IPS DF 6.9 (cell line): ENCODE results near the gene GRIK4.

ENCODE experiments used
- DNase-seq: peaks from one replicate; pipeline ENCODE4 v3.0.0-alpha.2; 2013; ENCODE audit warnings: low read depth, low spot score
- H3K27ac ChIP-seq: one replicate; pipeline ENCODE4 v1.5.1; 2013; ENCODE audit warnings: low read length, control low read depth
- H3K27me3 ChIP-seq: 2 replicates; pipeline ENCODE4 v1.6.1; 2013; ENCODE audit warnings: mild to moderate bottlenecking, low read length; ENCODE audit not compliant: control insufficient read depth, insufficient read depth
- H3K36me3 ChIP-seq: 2 replicates; pipeline ENCODE4 v1.6.1; 2013; ENCODE audit warnings: low read length; ENCODE audit not compliant: control insufficient read depth, insufficient read depth
- H3K4me1 ChIP-seq: 2 replicates; pipeline ENCODE4 v1.6.1; 2013; ENCODE audit warnings: low read length; ENCODE audit not compliant: control insufficient read depth, insufficient read depth
- H3K4me3 ChIP-seq: 2 replicates; pipeline ENCODE4 v1.5.1; 2013; ENCODE audit warnings: mild to moderate bottlenecking, low read length
- H3K9me3 ChIP-seq: 2 replicates; pipeline ENCODE4 v1.6.1; 2013; ENCODE audit warnings: low read length, inconsistent platforms; ENCODE audit not compliant: control insufficient read depth, insufficient read depth
- WGBS: extraction: QIAGEN DNeasy Blood & Tissue Kit; methylation state at CpG from one replicate; pipeline ENCODE4 v1.1.7; 2013; ENCODE audit warnings: mixed read lengths, missing lambda C conversion rate; ENCODE audit not compliant: insufficient read length, insufficient coverage; 5-methylcytosine and 5-hydroxymethylcytosine counted together

Gene GRIK4

DNA sequence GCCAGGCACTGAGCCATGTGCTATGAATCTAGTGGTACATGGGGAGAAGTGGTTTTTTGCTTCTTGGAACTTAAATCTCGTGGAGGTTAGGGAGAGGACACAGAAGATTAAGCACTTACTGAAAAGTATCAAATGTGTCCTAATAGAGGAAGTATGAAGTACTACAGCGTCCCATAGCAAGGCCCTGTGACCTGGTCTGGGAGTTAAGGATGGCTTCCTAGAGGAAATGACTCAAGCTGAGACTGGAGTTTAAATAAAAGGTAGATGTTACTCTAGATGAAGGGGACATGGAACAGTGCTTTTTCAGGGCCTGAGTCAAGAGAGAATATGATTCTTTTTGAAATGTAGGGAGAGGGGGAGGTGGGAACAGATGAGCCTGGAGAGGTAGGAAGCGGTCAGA is 202.9 kb downstream of the GRIK4 start:
- peaks cover 11% of the 10 kb centered on the region for H3K4me1 ChIP-seq
- no peaks in the 10 kb centered on the region for H3K9me3 ChIP-seq
- H3K36me3 ChIP-seq, result no peaks in the 10 kb centered on the region
- no CpG with 5 or more reads among the region's 3 CpGs for WGBS
- H3K27me3 ChIP-seq, result no peaks in the 10 kb centered on the region
- no peak overlapping the region for H3K27ac ChIP-seq
- no peak overlapping the region for H3K4me3 ChIP-seq
- no peak for DNase-seq

DNA sequence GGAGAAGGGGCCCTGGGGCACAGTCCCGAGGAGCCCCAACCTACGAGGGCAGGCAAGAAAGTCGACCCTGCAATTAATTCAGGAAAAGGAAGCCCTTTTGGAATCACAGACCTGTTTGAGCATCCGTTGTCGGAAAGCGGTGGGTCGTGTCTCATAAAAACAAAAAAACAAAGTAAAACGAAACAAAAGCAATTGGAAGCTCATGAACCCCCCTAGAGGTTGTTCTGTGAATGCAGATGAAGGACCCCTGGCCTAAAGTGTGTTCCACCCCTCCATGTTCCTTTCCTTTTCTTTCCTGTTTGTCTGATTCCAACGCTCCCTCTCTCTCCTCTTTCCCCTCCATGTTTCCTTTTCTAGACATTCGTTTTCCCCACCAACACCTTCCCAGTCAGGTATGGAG is 203.7 kb downstream of the GRIK4 start:
- Histone ChIP-seq H3K27ac (no peak overlapping the region), H3K9me3 (no peaks in the 10 kb centered on the region), H3K4me1 (peaks cover 14% of the 10 kb centered on the region), H3K4me3 (no peak overlapping the region), H3K27me3 (no peaks in the 10 kb centered on the region), H3K36me3 (no peaks in the 10 kb centered on the region)
- no CpG with 5 or more reads among the region's 10 CpGs for WGBS
- no peak for DNase-seq

DNA sequence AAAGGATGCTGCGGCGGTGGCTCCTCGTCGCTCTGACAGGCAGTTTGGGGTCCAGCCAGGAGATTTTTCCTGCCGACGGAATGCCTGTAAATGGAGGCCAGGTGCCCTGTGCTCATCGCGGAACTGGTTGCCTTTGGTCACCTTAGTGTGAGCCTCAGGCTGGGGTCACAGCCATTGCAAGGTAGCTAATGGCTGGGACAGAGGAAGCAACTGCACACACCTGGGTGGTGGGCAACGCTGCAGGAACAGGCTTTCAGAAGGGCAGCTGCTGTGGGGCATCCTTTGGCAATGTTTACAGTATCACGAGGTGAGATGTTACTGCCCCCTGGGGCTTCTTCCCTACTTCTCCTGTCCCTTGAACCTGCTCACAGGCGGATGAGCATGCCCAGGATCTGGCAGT is 205.5 kb downstream of the GRIK4 start:
- no peak overlapping the region for H3K27ac ChIP-seq
- peaks cover 12% of the 10 kb centered on the region for H3K4me1 ChIP-seq
- no peaks in the 10 kb centered on the region for H3K36me3 ChIP-seq
- no CpG with 5 or more reads among the region's 11 CpGs for WGBS
- no peaks in the 10 kb centered on the region for H3K27me3 ChIP-seq
- no peak overlapping the region; the same call in 1 of the 2 replicates for H3K4me3 ChIP-seq
- no peak for DNase-seq
- H3K9me3 ChIP-seq, result no peaks in the 10 kb centered on the region

DNA sequence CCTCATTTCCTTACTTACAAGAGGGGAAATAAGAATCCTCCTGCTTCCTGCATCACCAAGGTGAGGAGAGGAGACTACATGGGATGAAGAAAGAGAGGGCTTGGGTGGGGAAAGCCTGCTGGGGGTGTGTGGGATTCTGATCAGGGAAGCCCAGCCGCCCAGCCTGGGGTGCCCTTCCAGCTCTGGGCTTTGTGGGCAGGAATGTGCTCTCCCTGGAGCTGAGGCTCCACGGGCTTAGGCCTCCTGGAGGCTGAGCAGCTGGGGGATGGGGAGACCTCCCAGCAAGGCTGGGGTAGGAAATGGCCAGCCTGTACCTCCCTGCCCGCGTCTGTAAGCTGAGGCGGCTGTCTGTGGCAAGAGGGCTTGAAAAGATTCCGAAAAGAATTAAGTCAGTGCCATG is 206.1 kb downstream of the GRIK4 start:
- H3K27me3 ChIP-seq, result no peaks in the 10 kb centered on the region
- no peak overlapping the region for H3K4me3 ChIP-seq
- no peaks in the 10 kb centered on the region for H3K9me3 ChIP-seq
- peaks cover 12% of the 10 kb centered on the region for H3K4me1 ChIP-seq
- no peaks in the 10 kb centered on the region for H3K36me3 ChIP-seq
- no peak for DNase-seq
- WGBS, result no CpG with 5 or more reads among the region's 6 CpGs
- H3K27ac ChIP-seq, result no peak overlapping the region

DNA sequence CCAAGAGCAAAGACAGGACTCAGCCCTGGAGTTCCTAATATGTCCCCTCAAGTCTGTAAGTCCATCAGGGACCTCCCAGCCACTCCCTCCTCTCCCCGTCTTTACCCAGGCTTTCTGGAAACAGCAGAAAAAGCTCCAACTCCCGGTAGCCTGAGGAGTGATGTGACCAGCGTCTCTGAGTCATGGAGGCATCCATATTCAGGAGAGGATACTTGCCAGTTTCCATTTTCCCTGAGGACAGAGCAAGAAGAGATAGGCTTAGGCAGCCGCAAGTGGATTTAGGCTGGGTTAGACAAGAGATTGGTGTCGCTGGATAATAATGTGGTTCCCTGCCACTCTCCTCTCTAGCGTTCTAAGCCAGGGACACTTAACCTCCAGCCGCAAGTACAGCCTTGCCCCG is 206.6 kb downstream of the GRIK4 start:
- H3K27me3 ChIP-seq, result no peaks in the 10 kb centered on the region
- no peak for DNase-seq
- peaks cover 12% of the 10 kb centered on the region for H3K4me1 ChIP-seq
- H3K27ac ChIP-seq, result no peak overlapping the region
- no peaks in the 10 kb centered on the region for H3K36me3 ChIP-seq
- no CpG with 5 or more reads among the region's 8 CpGs for WGBS
- H3K9me3 ChIP-seq, result no peaks in the 10 kb centered on the region
- H3K4me3 ChIP-seq, result no peak overlapping the region

DNA sequence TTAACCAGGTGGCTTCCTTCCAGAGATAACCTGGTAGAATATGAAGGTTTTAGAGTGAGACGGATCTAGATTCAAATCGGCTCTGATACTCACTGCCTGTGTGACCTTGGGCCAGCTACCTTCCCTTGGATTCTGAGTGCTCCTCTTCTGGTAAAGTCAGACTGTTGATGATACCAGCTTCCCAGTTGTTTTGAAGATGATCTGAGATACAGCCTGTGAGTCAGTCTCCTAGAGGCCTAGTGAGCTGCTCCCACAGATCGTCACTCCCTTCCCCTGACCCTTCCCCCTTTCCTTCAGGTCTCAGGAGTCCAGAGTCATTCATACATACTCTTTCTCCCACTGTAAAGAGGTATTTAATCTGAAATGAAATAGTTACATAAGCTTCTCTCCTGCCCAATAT is 207.8 kb downstream of the GRIK4 start:
- H3K36me3 ChIP-seq, result no peaks in the 10 kb centered on the region
- H3K4me3 ChIP-seq, result no peak overlapping the region
- H3K4me1 ChIP-seq, result peaks cover 12% of the 10 kb centered on the region
- H3K27me3 ChIP-seq, result no peaks in the 10 kb centered on the region
- no peak overlapping the region for H3K27ac ChIP-seq
- DNase-seq, result no peak
- H3K9me3 ChIP-seq, result no peaks in the 10 kb centered on the region
- no CpG with 5 or more reads among the region's 3 CpGs for WGBS

DNA sequence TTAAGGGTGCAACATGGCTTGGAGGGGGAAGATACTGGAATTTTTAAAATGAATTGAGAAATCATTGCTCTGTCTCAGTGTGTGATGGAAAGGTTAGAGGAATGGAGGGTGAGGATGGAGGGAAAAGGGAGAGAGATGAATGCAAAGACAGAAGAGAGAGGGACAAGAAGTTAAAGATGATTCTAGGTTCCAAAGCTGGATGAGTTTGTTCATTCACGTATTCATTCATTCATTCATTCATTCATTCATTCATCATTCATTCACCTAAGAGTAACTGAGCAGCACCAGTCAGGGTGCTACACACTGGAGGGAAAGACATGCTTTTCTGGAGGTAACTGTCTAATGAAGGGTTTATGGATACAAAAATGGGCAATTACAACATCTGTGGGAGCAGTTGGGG is 209.2 kb downstream of the GRIK4 start:
- H3K27me3 ChIP-seq, result no peaks in the 10 kb centered on the region
- DNase-seq, result no peak
- peaks cover 9% of the 10 kb centered on the region; the same call in 1 of the 2 replicates for H3K4me1 ChIP-seq
- no peak overlapping the region for H3K4me3 ChIP-seq
- no peaks in the 10 kb centered on the region for H3K36me3 ChIP-seq
- WGBS, result no CpG with 5 or more reads among the region's 1 CpG
- H3K9me3 ChIP-seq, result no peaks in the 10 kb centered on the region
- no peak overlapping the region for H3K27ac ChIP-seq

DNA sequence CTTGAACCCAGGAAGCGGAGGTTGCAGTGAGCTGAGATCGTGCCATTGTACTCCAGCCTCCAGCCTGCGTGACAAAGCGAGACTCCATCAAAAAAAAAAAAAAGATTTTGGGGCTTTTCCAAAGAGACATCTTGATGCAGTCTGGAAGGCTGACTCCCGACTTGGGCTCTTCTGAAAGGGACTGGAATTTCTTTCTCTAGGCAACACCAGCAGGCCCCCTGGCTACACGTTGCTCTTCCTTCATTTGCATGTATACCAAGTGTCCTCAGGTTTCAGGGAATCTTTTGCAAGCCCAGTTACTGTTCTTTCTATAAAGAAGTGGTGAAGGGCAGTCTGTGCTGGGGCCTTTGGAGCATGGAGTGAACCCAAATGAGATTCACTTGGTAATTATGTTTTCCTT is 211.0 kb downstream of the GRIK4 start:
- Histone ChIP-seq H3K27ac (no peak overlapping the region), H3K27me3 (no peaks in the 10 kb centered on the region), H3K9me3 (no peaks in the 10 kb centered on the region; the same call in 1 of the 2 replicates), H3K4me1 (peaks cover 9% of the 10 kb centered on the region; the same call in 1 of the 2 replicates), H3K4me3 (no peak overlapping the region), H3K36me3 (no peaks in the 10 kb centered on the region)
- no peak for DNase-seq
- no CpG with 5 or more reads among the region's 6 CpGs for WGBS

DNA sequence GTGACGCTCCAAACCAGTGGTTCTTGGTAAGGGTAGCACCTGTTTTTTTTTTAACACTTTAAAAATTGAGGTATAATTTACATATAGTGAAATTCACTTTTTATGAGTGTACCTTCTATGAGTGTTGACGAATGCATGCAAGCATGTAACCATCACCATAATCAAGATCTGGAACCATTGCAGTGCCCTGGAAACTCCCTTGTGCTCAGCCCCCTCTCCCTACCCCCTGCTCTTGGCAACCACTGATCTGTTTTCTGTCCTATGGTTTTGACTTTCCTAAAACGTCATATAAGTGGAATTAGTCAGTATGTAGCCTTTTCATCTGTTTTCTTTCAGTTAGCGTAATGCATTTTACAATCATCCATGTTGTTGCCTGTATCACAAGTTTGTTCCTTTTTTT is 212.2 kb downstream of the GRIK4 start:
- Histone ChIP-seq H3K9me3 (no peaks in the 10 kb centered on the region; the same call in 1 of the 2 replicates), H3K27me3 (no peaks in the 10 kb centered on the region), H3K4me1 (peaks cover 8% of the 10 kb centered on the region; the same call in 1 of the 2 replicates), H3K27ac (no peak overlapping the region), H3K4me3 (no peak overlapping the region), H3K36me3 (no peaks in the 10 kb centered on the region)
- no peak for DNase-seq
- WGBS, result no CpG with 5 or more reads among the region's 4 CpGs

DNA sequence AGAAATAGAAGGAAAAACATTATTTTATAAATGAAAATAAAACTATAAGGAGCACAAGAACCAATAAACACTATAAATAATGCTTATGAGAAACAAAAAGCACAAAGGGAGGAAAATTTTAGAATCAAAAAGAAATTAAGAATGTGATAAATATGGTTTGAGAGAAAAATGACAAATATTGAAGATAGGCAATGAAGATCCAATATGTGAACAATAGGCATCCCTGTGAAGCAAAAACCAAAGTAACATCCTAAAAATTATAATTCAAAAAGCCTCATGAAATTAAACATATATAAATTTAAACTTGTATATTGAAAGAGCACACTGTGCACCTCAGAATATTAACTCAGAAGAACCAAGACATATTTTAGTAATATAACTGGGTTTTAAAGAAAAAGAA is 216.2 kb downstream of the GRIK4 start:
- H3K27me3 ChIP-seq, result no peaks in the 10 kb centered on the region

DNA sequence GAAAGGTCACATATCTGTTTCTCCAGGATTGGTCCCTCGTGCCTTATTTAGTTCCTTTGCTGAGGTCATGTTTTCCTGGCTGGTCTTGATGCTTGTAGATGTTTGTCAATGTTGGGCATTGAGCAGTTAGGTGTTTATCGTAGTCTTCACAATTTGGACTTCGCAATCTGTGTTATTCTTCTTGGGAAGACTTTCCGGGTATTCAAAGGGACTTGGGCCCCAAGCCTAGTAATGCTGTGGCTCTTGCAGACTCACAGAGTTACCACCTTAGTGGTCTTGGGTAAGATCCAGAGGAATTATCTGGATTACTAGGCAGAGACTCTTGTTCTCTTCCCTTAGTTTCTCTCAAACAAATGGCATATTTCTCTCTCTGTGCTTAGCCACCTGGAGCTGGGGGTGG is 223.5 kb downstream of the GRIK4 start:
- H3K4me1 ChIP-seq, result no peaks in the 10 kb centered on the region
- no peak overlapping the region for H3K4me3 ChIP-seq
- no peak overlapping the region for H3K27ac ChIP-seq
- H3K27me3 ChIP-seq, result no peaks in the 10 kb centered on the region
- H3K9me3 ChIP-seq, result no peaks in the 10 kb centered on the region
- no CpG with 5 or more reads among the region's 4 CpGs for WGBS
- no peak for DNase-seq
- no peaks in the 10 kb centered on the region for H3K36me3 ChIP-seq

More for the DNA sequence above, 216.2 kb downstream of the GRIK4 start:
- H3K9me3 ChIP-seq, result no peaks in the 10 kb centered on the region; the same call in 1 of the 2 replicates
- no peaks in the 10 kb centered on the region for H3K36me3 ChIP-seq
- no peak overlapping the region for H3K27ac ChIP-seq
- no peaks in the 10 kb centered on the region for H3K4me1 ChIP-seq
- no peak for DNase-seq
- no peak overlapping the region for H3K4me3 ChIP-seq
